Endothelial cell of umbilical vein (primary cell): Measurements from ENCODE around the gene CTTNBP2NL. TPM values are rescaled to one million over a fixed set of nuclear protein-coding genes. Genes with fewer than 3 reads are reported as not detected.
"Not testable (repeated sequence)": the region's sequence is repeated elsewhere in the genome, so short reads cannot be mapped to it uniquely, and the experiment has no call there.

Experiments
- BruUV-seq: library from RNA; stranded (reverse); fragments of 400-500 nt; replicated peaks from 2 replicates; lab custom pipeline; 2021; lab: Mats Ljungman, UMichigan
- CTCF ChIA-PET: fragments of 300-600, 350-600 bp; sonication (Branson Sonifier 250); formaldehyde crosslinking; loops from one replicate; lab custom pipeline; 2021; ENCODE audit warnings: antibody characterized with exemption, inconsistent platforms; lab: Charles Lee
- POLR2A ChIA-PET: fragments of 300-600, 350-600 bp; sonication (Branson Sonifier 250); formaldehyde crosslinking; loops from one replicate; lab custom pipeline; 2021; ENCODE audit warnings: antibody characterized with exemption, inconsistent platforms; lab: Charles Lee
- DNase-seq: peaks from one replicate; pipeline ENCODE4 v3.0.0-alpha.2; 2011; ENCODE audit warnings: low read depth, low spot score
- FAIRE-seq: peaks from 2 replicates; lab custom pipeline; 2011; peaks lifted over from hg19 to GRCh38; lab: Jason Lieb, UNC
- H2AFZ ChIP-seq: 2 replicates; pipeline ENCODE4 v1.6.0; 2012; ENCODE audit warnings: low read depth, low read length, control low read depth, inconsistent platforms
- H3K27ac ChIP-seq: 2 replicates; pipeline ENCODE4 v1.5.1; 2011; ENCODE audit warnings: low read depth, mild to moderate bottlenecking, control low read depth, low read length, moderate library complexity; ENCODE audit not compliant: insufficient read depth
- H3K27me3 ChIP-seq, 2 experiments: 2 replicates each; pipeline versions ENCODE4 v1.6.0 to v1.6.1; 2011; ENCODE audit warnings: low read length in 2 of 2, mixed read lengths in 1 of 2; ENCODE audit not compliant: control insufficient read depth in 2 of 2, insufficient read depth in 2 of 2
- H3K36me3 ChIP-seq, 2 experiments: 2 replicates in 1 of 2; 3 replicates in 1 of 2; pipeline ENCODE4 v1.5.1; 2011; ENCODE audit warnings: low read length in 2 of 2, mild to moderate bottlenecking in 1 of 2, moderate library complexity in 1 of 2; ENCODE audit not compliant: control insufficient read depth in 2 of 2, insufficient read depth in 2 of 2; ENCODE audit errors: extremely low read depth in 1 of 2
- H3K4me1 ChIP-seq: 3 replicates; pipeline ENCODE4 v1.5.1; 2011; ENCODE audit warnings: mild to moderate bottlenecking, low read length; ENCODE audit not compliant: control insufficient read depth, insufficient read depth; ENCODE audit errors: extremely low read depth
- H3K4me2 ChIP-seq: 2 replicates; pipeline ENCODE4 v1.6.1; 2011; ENCODE audit warnings: low read length, control low read depth, mixed read lengths; ENCODE audit not compliant: insufficient read depth
- H3K4me3 ChIP-seq, 3 experiments: fragments of 200-600 bp in 1 of 3; sonication (generic), shearing (Covaris generic) in 1 of 3; replicated peaks in 1 of 3; 2 replicates each; pipeline ENCODE4 v1.5.1; 2011 to 2016; ENCODE audit warnings: control low read depth in 3 of 3, low read length in 3 of 3, mild to moderate bottlenecking in 2 of 3, inconsistent platforms in 1 of 3, low read depth in 1 of 3, moderate library complexity in 1 of 3; ENCODE audit not compliant: insufficient read depth in 1 of 3
- H3K79me2 ChIP-seq: 2 replicates; pipeline ENCODE4 v1.6.0; 2012; ENCODE audit warnings: low read length, inconsistent platforms; ENCODE audit not compliant: control insufficient read depth, insufficient read depth
- H3K9ac ChIP-seq: replicated peaks from 2 replicates; pipeline ENCODE3; 2011; ENCODE audit warnings: low read length, control low read depth; ENCODE audit not compliant: insufficient read depth; ENCODE audit errors: extremely low read depth
- H3K9me1 ChIP-seq: replicated peaks from 3 replicates; pipeline ENCODE4 v1.6.0; 2011; ENCODE audit warnings: mild to moderate bottlenecking, low read length; ENCODE audit not compliant: control insufficient read depth, insufficient read depth; ENCODE audit errors: extremely low read depth
- H3K9me3 ChIP-seq: replicated peaks from 2 replicates; pipeline ENCODE4 v1.5.1; 2012; ENCODE audit warnings: low read length, inconsistent platforms; ENCODE audit not compliant: control insufficient read depth, insufficient read depth
- H4K20me1 ChIP-seq: replicated peaks from 2 replicates; pipeline ENCODE3; 2011; ENCODE audit warnings: mild to moderate bottlenecking, low read length; ENCODE audit not compliant: control insufficient read depth, insufficient read depth; ENCODE audit errors: extremely low read depth
- EZH2 ChIP-seq: IDR thresholded peaks from 2 replicates; pipeline ENCODE4 v1.6.1; 2012; ENCODE audit warnings: borderline replicate concordance, low read depth, mild to moderate bottlenecking, moderate library complexity, low read length, inconsistent platforms; ENCODE audit not compliant: severe bottlenecking
- FOS ChIP-seq: IDR thresholded peaks from 2 replicates; pipeline ENCODE4 v1.6.1; 2011; ENCODE audit warnings: mild to moderate bottlenecking, low read length, moderate library complexity, borderline replicate concordance; ENCODE audit not compliant: insufficient read depth
- JUN ChIP-seq: IDR thresholded peaks from 2 replicates; pipeline ENCODE4 v1.6.1; 2011; ENCODE audit warnings: borderline replicate concordance, low read depth; ENCODE audit not compliant: insufficient read length, insufficient read depth
- dilution Hi-C: fragments of 300-500 bp; cut with MboI; formaldehyde crosslinking; loops from one replicate; pipeline ENCODE4 v1.15.0; 2019; ENCODE audit warnings: low sequenced_read_pairs; ENCODE audit not compliant: extremely low pct_ligation_motif_present
- intact Hi-C: fragments of 100-400 bp; cut with micrococcal nuclease; formaldehyde crosslinking; loops from one replicate; pipeline ENCODE4 v1.10.0; 2022
- polyA plus RNA-seq, 4 experiments: library from polyadenylated mRNA; depleted of rRNA in 3 of 4; stranded (reverse) in 3 of 4; unstranded in 1 of 4; fragments of >200 nt; gene quantifications; 2 replicates each; pipeline versions ENCODE4 v1.2.1 to v1.2.3, GENCODE V29; 2011 to 2012; ENCODE audit warnings: missing spikeins in 1 of 4
- total RNA-seq: library from RNA; stranded (reverse); gene quantifications from 2 replicates; pipeline ENCODE4 v1.2.3, GENCODE V29; 2021

Gene CTTNBP2NL
- total and polyA plus RNA-seq, 2 donors (not counting 3 experiments of a cell fraction or from before 2014, with no cell fraction given) = 21.5 to 94.4 TPM

GRCh38 chr1:112478314-112478713 is 82.3 kb downstream of the CTTNBP2NL start:
- dilution Hi-C loops = no loop called here
- CTCF ChIA-PET = interaction anchor here (1.0 to 1.5 kb wide), 2 partner anchors 24 to 87 kb away, joined by 3 read pairs; no protein-coding TSS in a partner anchor

DNA sequence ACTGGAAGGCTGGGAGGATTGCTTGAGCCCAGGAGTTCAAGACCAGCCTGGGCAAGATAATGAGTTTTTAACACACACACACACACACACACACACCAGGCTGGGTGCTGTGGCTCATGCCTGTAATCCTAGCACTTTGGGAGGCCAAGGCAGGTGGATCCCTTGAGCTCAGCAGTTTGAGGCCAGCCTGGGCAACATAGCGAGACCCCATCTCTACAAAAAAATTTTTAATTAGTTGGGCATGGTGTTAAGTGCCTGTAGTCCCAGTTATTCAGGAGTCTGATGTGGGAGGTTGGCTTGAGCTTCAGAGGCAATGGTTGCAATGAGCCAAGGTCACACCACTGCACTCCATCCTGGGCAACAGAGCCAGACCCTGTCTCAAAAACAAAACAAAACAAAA is 90.0 kb downstream of the CTTNBP2NL start:
- H3K27me3 ChIP-seq, H3K36me3 ChIP-seq, BruUV-seq, POLR2A ChIA-PET, H4K20me1 ChIP-seq, H3K4me1 ChIP-seq, H2AFZ ChIP-seq, H3K79me2 ChIP-seq, H3K4me3 ChIP-seq, H3K9ac ChIP-seq, intact Hi-C loops, H3K27ac ChIP-seq, H3K4me2 ChIP-seq, DNase-seq, H3K9me1 ChIP-seq, H3K9me3 ChIP-seq, FAIRE-seq, dilution Hi-C loops: not testable (repeated sequence)
- CTCF ChIA-PET = interaction anchor here (1.1 to 1.7 kb wide), 3 partner anchors 16 to 128 kb away, joined by 3 to 5 read pairs (median 4); no protein-coding TSS in a partner anchor

More at GRCh38 chr1:112478314-112478713, 82.3 kb downstream of the CTTNBP2NL start:
- POLR2A ChIA-PET = interaction anchor here (0.9 kb wide), 1 partner anchor 8 kb away, joined by 3 read pairs; no protein-coding TSS in a partner anchor
- peaks cover 2% of the 10 kb centered on the region for H3K9me3 ChIP-seq
- H3K4me3 ChIP-seq = no peak overlapping the region
- DNase-seq (no peak), FAIRE-seq (no peak)
- intact Hi-C loops = no loop called here
- H3K27ac ChIP-seq = no peak overlapping the region
- no peaks in the 10 kb centered on the region for H3K36me3 ChIP-seq
- no peak overlapping the region for H3K4me2 ChIP-seq
- BruUV-seq = no TSS peak
- H3K4me1 ChIP-seq = no peaks in the 10 kb centered on the region
- no peaks in the 10 kb centered on the region for H3K79me2 ChIP-seq
- no peak overlapping the region for H3K9ac ChIP-seq
- H3K9me1 ChIP-seq = no peaks in the 10 kb centered on the region
- no peaks in the 10 kb centered on the region for H4K20me1 ChIP-seq
- no peak overlapping the region for H2AFZ ChIP-seq
- TF ChIP-seq JUN (no peak), FOS (no peak), EZH2 (no peak)
- no peaks in the 10 kb centered on the region for H3K27me3 ChIP-seq

DNA sequence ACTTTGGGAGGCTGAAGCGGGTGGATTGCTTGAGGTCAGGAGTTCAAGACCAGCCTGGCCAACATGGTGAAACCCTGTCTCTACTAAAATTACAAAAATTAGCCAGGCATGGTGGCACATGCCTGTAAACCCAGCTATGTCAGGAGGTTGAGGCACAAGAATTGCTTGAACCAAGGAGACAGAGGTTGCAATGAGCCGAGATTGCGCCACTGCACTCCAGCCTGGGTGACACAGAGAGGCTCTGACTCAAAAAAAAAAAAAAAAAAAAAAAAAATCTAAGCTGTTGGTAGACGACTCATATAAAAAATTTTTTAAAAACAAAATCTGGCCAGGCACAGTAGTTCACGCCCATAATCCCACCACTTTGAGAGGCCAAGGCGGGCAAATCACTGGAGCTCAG is 91.7 kb downstream of the CTTNBP2NL start:
- H3K4me2 ChIP-seq, H3K9me3 ChIP-seq, H3K4me1 ChIP-seq, H2AFZ ChIP-seq, H3K9ac ChIP-seq, DNase-seq, H3K9me1 ChIP-seq, H3K27me3 ChIP-seq, H3K36me3 ChIP-seq, H3K27ac ChIP-seq, H4K20me1 ChIP-seq, intact Hi-C loops, dilution Hi-C loops, H3K4me3 ChIP-seq, FAIRE-seq, BruUV-seq, H3K79me2 ChIP-seq: not testable (repeated sequence)
- ChIA-PET CTCF (interaction anchor here (0.9 to 1.3 kb wide), 3 partner anchors 14 to 77 kb away, joined by 3 to 5 read pairs (median 4); no protein-coding TSS in a partner anchor), POLR2A (interaction anchor here (0.6 kb wide), 1 partner anchor 224 kb away, joined by 5 read pairs; no protein-coding TSS in a partner anchor)
